Upper lobe of left lung (tissue), 6 donors: ENCODE results near the gene PNKD. TPM values are rescaled to one million over a fixed set of nuclear protein-coding genes. Genes with fewer than 3 reads are reported as not detected.

Source experiments
- ATAC-seq, 2 donors: fragments of 200-7000 bp; cut with Tn5 transposase; one replicate each; pipeline ENCODE4 v1.9.1; 2022; ENCODE audit warnings: mild to moderate bottlenecking in 2 of 2, moderate library complexity in 2 of 2; ENCODE audit not compliant: low FRiP score in 2 of 2
- DNase-seq, 2 donors: peaks; one replicate each; pipeline ENCODE4 v3.0.0-alpha.2; 2019 to 2020
- H3K27ac ChIP-seq, 4 donors: fragments of 200-600 bp; sonication (generic); one replicate each; pipeline ENCODE4 v1.5.1; 2016 to 2019
- H3K27me3 ChIP-seq, 4 donors: fragments of 200-600 bp; sonication (generic); one replicate each; pipeline ENCODE4 v1.5.1; 2017 to 2019
- H3K36me3 ChIP-seq, 4 donors: fragments of 200-600 bp; sonication (generic); one replicate each; pipeline ENCODE4 v1.5.1; 2016 to 2019
- H3K4me1 ChIP-seq, 4 donors: fragments of 200-600 bp; sonication (generic); one replicate each; pipeline ENCODE4 v1.5.1; 2018 to 2019
- H3K4me3 ChIP-seq, 4 donors: fragments of 200-600 bp; sonication (generic); one replicate each; pipeline ENCODE4 v1.5.1; 2017 to 2019; ENCODE audit warnings: mild to moderate bottlenecking in 2 of 4, moderate library complexity in 1 of 4
- H3K9me3 ChIP-seq, 4 donors: fragments of 200-600 bp; sonication (generic); one replicate each; pipeline ENCODE4 v1.5.1; 2018 to 2019
- EP300 ChIP-seq, 4 donors: sonication (generic); formaldehyde crosslinking; IDR thresholded peaks; one replicate each; pipeline ENCODE4 v1.5.1; 2017; ENCODE audit warnings: antibody characterized with exemption in 4 of 4, control low read depth in 2 of 4
- POLR2A ChIP-seq, 4 donors: fragments of 450-650 bp; IDR thresholded peaks; one replicate each; pipeline ENCODE4 v1.5.1; 2016 to 2017; ENCODE audit warnings: antibody characterized with exemption in 4 of 4, mild to moderate bottlenecking in 2 of 4
- POLR2AphosphoS5 ChIP-seq, 2 donors: sonication (generic); formaldehyde crosslinking; IDR thresholded peaks; one replicate each; pipeline ENCODE4 v1.5.1; 2017; ENCODE audit warnings: antibody characterized with exemption in 2 of 2
- WGBS, 2 donors: methylation state at CpG; one replicate each; pipeline ENCODE4 v1.1.5; 2017 to 2018; 5-methylcytosine and 5-hydroxymethylcytosine counted together
- total RNA-seq, 6 donors: library from RNA; depleted of rRNA in 4 of 6; stranded (reverse); fragments of >200 nt in 4 of 6; gene quantifications; one replicate each; pipeline versions ENCODE4 v1.1.0 to v1.2.1, GENCODE V29; 2016 to 2021
- TF ChIP-seq, protein P1 (sequence below), 6 experiments: fragments of 450-650 bp in 4 of 6; fragments of 200-600 bp in 2 of 6; sonication (generic) in 2 of 6; IDR thresholded peaks; one replicate each; pipeline ENCODE4 v1.5.1; 2016 to 2019; ENCODE audit warnings: antibody characterized with exemption in 6 of 6
- donor health status: DM: no; HTN: no; CAD: no; lungs with moderate emphysema.
- donor health status: DM: no; HTN: yes; CAD: no; lungs with severe emphysema.

Gene PNKD
- total RNA-seq, 6 donors from 2014 or later, result 69.8 to 153 (median 87.2) TPM

DNA sequence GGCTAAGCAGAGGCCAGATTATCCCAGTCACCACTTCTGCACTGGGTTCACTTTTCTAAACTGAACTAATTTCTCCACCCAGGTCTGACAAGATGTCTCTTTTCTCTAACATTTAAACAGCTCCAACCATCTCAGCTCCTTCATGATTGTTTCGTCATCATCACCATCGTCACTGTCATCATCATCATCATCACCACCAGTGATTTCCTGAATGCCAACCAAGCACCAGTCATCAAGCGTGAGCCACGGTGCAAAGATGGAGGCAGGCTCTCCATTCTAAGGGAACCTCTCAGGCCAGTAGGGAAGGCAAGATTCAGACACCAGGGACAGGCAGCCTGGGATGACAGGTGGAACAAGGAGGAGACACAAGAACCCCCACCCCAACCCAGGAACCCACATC is 47.5 kb downstream of the PNKD start:
- ATAC-seq, result no peak
- DNase-seq, result no peak
- Histone ChIP-seq H3K27ac (peak overlapping the region in 2 of 4 donors; percentile 66 to 78), H3K36me3 (no peaks in the 10 kb centered on the region), H3K4me1 (peaks cover 14 to 27% (median 19%) of the 10 kb centered on the region in 4 donors), H3K9me3 (no peaks in the 10 kb centered on the region), H3K27me3 (no peaks in the 10 kb centered on the region), H3K4me3 (no peak overlapping the region)
- WGBS, 2 donors, result 76 to 77% methylated on average over 4 of the region's 4 CpGs
- TF ChIP-seq POLR2AphosphoS5 (IDR thresholded peaks at IDR 0.05), result no peak
- TF ChIP-seq, protein P1, sequence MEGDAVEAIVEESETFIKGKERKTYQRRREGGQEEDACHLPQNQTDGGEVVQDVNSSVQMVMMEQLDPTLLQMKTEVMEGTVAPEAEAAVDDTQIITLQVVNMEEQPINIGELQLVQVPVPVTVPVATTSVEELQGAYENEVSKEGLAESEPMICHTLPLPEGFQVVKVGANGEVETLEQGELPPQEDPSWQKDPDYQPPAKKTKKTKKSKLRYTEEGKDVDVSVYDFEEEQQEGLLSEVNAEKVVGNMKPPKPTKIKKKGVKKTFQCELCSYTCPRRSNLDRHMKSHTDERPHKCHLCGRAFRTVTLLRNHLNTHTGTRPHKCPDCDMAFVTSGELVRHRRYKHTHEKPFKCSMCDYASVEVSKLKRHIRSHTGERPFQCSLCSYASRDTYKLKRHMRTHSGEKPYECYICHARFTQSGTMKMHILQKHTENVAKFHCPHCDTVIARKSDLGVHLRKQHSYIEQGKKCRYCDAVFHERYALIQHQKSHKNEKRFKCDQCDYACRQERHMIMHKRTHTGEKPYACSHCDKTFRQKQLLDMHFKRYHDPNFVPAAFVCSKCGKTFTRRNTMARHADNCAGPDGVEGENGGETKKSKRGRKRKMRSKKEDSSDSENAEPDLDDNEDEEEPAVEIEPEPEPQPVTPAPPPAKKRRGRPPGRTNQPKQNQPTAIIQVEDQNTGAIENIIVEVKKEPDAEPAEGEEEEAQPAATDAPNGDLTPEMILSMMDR (IDR thresholded peaks at IDR 0.05), result no peak
- TF ChIP-seq EP300 (IDR thresholded peaks at IDR 0.05), result no peak
- no peak for TF ChIP-seq POLR2A (IDR thresholded peaks at IDR 0.05)

- WGBS, 2 donors, result 78 to 80% methylated on average over 1 to 7 of the region's 7 CpGs
- no peaks in the 10 kb centered on the region for H3K36me3 ChIP-seq
- H3K9me3 ChIP-seq, result no peaks in the 10 kb centered on the region
- H3K4me3 ChIP-seq, result no peak overlapping the region
- ATAC-seq, result no peak
- H3K4me1 ChIP-seq, result peaks cover 14 to 26% (median 19%) of the 10 kb centered on the region in 4 donors
- no peak overlapping the region for H3K27ac ChIP-seq
- TF ChIP-seq EP300 (IDR thresholded peaks at IDR 0.05) (no peak), POLR2AphosphoS5 (IDR thresholded peaks at IDR 0.05) (no peak), POLR2A (IDR thresholded peaks at IDR 0.05) (no peak)
- TF ChIP-seq, protein P1 (IDR thresholded peaks at IDR 0.05), result no peak
- H3K27me3 ChIP-seq, result no peaks in the 10 kb centered on the region
- DNase-seq, result no peak
These were observed 47.9 kb downstream of the PNKD start for GRCh38 chr2:218318241-218318640.

DNA sequence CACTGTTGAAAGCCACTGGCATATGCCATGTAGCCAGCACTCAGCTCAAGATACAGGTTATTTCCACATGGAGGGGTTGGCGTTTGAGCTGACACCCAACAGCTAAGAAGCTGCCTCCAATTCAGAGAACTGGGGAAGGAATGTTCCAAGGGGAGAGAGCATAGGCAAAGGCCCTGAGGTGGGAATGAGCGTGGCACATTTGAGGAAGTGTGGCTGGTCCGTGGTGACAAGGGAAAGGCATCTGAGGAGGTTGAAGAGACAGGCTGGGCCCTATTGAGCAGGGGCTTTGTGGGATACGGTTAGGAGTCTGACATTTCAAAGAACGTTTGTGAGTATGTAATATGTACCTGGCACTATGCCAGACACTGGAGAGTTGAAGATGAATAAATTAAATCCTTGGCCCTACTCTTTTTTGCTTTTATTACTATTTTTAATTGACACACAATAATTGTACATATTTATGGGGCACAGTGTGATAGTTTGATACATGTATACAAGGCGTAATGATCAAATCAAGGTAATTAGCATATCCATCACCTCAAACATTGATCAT is 49.6 kb downstream of the PNKD start:
- no peaks in the 10 kb centered on the region for H3K36me3 ChIP-seq
- H3K27ac ChIP-seq, result no peak overlapping the region
- no peak overlapping the region for H3K4me3 ChIP-seq
- no peak for DNase-seq
- H3K4me1 ChIP-seq, result peaks cover 27 to 39% (median 31%) of the 10 kb centered on the region in 4 donors
- 52 to 61% methylated on average over 6 of the region's 6 CpGs for WGBS, 2 donors
- H3K9me3 ChIP-seq, result no peaks in the 10 kb centered on the region
- no peak for ATAC-seq
- no peaks in the 10 kb centered on the region for H3K27me3 ChIP-seq
- TF ChIP-seq EP300 (IDR thresholded peaks at IDR 0.05), result no peak
- no peak for TF ChIP-seq POLR2A (IDR thresholded peaks at IDR 0.05)

DNA sequence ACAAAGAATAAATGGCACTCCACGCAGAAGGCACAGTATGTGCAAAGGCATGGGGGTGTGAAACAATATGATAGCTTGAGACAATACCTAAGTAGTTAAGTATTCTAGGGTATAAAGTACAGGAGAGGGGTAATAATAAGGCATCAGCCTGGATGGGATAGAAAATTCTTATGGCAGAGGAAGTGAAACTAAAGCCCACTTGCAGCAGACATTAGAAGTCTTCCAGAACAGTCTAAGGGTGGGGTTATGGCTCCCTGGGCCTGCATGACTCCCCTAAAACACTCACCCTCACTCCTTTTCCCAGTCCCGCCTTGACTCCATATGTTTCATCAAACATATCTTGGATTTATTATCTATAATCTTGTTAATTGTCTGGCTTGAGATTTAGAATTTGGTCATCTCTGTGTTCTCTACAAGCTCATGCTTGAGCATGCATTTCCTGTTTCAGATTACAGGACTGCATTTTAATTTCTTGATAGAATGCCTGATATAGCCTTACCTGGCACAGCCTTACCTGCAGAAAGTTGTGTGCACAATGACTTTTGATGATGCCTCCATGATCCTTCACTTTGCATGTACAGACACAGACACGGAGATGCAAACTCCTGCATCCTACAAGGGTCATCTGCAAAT is 50.5 kb downstream of the PNKD start:
- Histone ChIP-seq H3K4me1 (peaks cover 27 to 42% (median 36%) of the 10 kb centered on the region in 4 donors), H3K27me3 (no peaks in the 10 kb centered on the region), H3K36me3 (no peaks in the 10 kb centered on the region), H3K4me3 (no peak overlapping the region), H3K27ac (no peak overlapping the region), H3K9me3 (no peaks in the 10 kb centered on the region)
- WGBS, 2 donors, result 89 to 94% methylated on average over 3 of the region's 3 CpGs
- TF ChIP-seq POLR2A (IDR thresholded peaks at IDR 0.05), result no peak
- no peak for DNase-seq
- ATAC-seq, result no peak

- WGBS, 2 donors, result 0% methylated on average over 7 to 47 of the region's 69 CpGs
- Histone ChIP-seq H3K4me1 (peaks cover 23 to 51% (median 48%) of the 10 kb centered on the region in 4 donors), H3K27me3 (no peaks in the 10 kb centered on the region), H3K27ac (peak overlapping the region; percentile 77 to 94 (median 92)), H3K36me3 (no peaks in the 10 kb centered on the region), H3K4me3 (peak overlapping the region; percentile 18 to 86 (median 76)), H3K9me3 (no peaks in the 10 kb centered on the region)
- TF ChIP-seq POLR2AphosphoS5 (IDR thresholded peaks at IDR 0.05), result peak; percentile 37 to 50
- TF ChIP-seq POLR2A (IDR thresholded peaks at IDR 0.05), result peak in 2 of 4 donors; percentile 53 to 86
- no peak for TF ChIP-seq EP300 (IDR thresholded peaks at IDR 0.05)
- TF ChIP-seq, protein P1 (IDR thresholded peaks at IDR 0.05), result no peak
- DNase-seq (peak; percentile 90 to 94), ATAC-seq (peak; percentile 84 to 87)
These were observed 52.6 kb downstream of the PNKD start for GRCh38 chr2:218322768-218323525.
